ENCODE measurements around the gene STRIP2.
"Not testable (repeated sequence)": the region's sequence is repeated elsewhere in the genome, so short reads cannot be mapped to it uniquely, and the experiment has no call there.

The STRIP2 gene

GRCh38 chr7:129497156-129497555, 62.9 kb downstream of the STRIP2 start:
- no peak for DNase-seq

DNA sequence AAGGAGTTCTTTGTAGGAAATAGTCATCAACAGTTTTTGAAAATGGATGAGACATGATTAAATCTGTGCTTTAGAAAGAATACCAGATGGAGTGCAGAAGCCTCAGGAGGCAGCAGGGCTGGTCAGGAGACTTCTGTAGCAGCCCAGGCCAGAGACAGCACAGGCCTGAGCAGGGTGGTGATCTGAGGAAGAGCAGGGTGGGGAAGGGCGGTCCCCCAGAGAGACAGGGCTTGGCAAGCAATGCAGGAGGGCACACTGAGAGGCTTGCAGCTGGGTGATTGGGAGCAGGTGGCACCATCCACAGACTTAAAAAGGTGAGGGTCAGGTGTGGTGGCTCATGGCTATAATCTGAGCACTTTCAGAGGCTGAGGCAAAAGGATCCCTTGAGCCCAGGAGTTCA, 63.8 kb downstream of the STRIP2 start:
- DNase-seq: no peak

GRCh38 chr7:129499999-129500398, 65.8 kb downstream of the STRIP2 start:
- no peak for DNase-seq

DNA sequence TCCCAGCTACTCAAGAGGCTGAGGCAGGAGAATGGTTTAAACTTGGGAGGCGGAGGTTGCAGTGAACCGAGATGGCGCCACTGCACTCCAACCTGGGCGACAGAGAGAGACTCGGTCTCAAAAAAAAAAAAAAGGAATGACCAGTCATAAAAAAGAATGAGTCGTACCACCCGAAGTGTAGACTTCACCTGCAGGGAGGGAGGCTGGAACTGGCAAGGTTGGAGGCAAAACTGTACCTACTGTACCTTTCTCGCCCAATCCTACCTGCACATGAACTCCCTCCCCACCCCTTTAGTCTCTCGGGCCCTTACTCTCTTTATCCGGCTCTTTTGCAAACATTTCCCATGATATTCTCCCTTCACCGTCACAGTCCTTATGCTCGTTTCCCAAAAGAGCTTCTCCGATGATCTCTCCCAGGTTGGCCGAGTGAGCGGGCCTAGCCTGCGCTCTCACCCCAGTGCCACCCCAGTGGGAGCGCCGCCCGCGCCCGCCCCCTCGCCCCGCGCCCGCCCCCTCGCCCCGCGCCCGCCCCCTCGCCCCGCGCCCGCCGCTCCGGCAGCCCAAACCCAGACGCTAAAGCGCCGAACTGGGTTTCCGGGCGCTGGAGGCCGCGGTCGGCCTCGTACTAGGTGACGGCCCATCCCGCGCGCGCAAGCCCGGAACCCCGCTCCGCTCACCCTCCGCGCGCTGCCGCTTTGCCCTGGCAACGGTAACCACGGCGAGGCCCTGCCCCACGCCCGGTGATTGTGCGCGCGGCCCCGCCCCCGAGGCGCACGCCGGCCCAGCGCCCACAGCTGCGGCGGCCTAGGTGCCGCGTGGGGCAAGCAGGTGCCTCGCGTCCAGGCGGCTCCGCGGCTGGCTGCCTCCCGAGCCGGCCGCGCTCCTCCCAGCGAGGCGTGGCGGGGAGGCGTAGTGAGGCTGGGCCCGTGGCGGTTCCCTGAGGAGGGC, 67.8 kb downstream of the STRIP2 start, which contains the start of gene SMKR1:
SMKR1 (plus strand) TSS at position 772 of the 948 bp plus-strand sequence. CDS start 294 bp downstream, outside the sequence.
- no peak for DNase-seq

DNA sequence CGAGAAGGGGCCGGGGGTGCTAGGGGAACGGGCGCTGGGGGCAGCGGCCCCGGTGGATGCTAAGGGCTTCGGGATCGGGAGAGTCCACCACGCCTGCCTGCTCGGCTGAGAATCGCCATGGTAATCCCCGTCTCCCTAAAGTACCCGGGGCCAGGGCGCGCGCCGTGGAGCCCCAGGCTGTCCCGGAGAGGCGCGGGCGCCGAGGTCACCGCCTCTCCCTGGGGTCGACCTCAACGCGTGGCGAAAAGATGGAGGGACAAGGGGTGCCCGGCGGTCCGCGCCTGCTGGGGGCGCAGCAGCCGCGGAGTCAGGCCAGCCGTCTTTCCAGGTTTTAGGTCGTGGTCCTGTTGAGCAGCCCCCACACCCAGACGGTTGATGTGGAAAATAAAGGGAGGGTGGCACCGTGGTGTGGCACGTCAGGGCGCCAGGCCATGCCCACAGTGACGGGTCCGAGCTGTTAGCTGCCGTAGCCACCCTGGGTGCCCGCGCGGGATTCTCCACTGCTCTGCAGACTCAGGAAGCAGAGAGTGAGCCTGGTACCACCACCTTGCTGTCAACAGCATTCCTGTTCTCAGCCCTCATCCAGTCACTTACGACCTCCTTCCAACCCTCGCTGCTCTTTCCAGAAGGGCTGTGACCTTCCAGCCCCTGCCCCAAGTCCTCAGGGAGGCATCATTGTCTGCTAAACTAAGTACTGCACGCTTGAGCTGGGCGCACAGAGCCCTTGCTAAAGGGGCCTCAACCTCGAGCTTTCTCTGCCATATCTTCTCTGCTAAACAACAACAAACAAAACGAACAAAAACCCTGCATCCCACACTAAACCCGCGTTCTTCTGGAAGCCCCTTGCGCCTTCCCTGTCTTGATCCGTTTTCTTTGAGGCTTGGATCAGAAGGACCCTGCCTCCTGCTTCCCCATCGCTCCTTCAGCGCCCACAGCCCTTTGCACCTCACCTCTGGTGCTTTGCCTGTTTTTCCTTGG, 68.8 kb downstream of the STRIP2 start:
- DNase-seq: no peak

GRCh38 chr7:129503725-129504124, 69.5 kb downstream of the STRIP2 start:
- DNase-seq: no peak

DNA sequence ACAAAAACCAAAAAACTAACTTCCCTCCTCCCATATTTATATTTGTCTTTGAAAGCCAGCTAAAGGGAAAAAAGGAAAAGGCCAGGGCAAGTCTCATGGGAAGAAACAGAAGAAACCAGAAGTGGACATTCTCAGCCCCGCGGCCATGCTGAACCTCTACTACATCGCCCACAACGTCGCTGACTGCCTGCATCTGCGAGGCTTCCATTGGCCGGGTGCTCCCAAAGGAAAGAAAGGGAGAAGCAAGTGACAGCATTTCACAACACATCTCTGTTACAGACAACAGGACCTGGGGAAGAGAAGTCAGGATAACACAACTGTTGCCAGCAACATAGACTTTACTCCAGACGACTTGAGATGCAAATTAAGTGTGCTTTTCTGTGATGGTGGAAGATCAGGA, 78.0 kb downstream of the STRIP2 start:
- DNase-seq: no peak

- DNase-seq: no peak
These were observed 79.3 kb downstream of the STRIP2 start for GRCh38 chr7:129513546-129513945.

DNA sequence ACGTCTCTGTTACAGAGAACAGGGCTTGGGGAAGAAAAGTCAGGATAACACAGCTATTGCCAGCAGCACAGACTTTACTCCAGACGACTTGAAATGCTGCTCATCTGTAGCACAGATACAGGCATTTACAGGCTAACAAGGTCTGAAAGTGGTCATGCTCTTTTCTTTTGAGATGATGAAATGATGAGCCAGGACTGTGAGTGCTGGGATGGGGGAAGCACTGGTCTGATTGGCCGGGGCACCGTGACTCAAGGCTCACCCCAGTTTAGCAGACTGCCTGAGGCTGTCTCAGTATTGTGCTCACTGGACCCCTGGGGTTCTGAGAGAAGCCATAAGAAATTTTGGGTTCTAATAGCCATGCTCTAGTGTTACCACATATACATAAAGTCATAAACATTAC, 80.5 kb downstream of the STRIP2 start:
- DNase-seq: no peak

DNA sequence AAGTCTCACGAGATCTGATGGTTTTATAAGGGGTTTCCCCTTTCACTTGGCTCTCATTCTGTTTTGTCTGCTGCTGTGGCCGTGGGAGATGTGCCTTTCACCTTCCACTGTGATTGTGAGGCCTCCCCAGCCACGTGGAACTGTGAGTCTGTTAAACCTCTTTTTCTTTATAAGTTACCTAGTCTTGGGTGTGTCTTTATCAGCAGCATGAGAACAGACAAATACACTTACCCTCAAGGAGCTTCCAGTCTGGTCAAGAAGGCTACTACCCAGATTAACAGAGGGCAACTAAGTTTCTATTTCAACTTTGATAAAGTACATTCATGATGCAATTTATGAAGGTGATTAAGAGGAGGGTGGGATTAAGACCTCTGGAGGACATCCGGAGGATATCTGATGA, 81.1 kb downstream of the STRIP2 start:
- DNase-seq: no peak

GRCh38 chr7:129517931-129518330, 83.7 kb downstream of the STRIP2 start:
- no peak for DNase-seq

DNA sequence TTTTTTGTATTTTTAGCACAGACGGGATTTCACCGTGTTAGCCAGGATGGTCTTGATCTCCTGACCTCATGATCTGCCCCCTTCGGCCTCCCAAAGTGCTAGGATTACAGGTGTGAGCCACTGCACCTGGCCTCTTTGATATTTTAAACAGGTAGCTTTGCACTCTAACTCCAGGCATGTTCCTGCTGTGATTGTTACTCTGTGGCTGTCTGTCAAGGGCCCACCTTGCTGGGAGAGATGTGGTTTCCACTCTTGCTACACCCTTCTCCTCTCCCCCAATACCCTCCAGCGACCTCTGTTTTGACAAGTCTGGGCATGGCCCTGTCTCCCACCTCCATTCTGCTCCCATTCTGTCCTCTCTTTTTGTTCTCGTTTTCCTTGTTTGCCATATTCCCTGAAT, 85.2 kb downstream of the STRIP2 start:
- no peak for DNase-seq

- no peak for DNase-seq
These were observed 88.1 kb downstream of the STRIP2 start for GRCh38 chr7:129522088-129522970.

- DNase-seq: no peak
These were observed 88.7 kb downstream of the STRIP2 start for GRCh38 chr7:129522971-129523340.

GRCh38 chr7:129523924-129524323, 89.7 kb downstream of the STRIP2 start:
- DNase-seq: no peak

DNA sequence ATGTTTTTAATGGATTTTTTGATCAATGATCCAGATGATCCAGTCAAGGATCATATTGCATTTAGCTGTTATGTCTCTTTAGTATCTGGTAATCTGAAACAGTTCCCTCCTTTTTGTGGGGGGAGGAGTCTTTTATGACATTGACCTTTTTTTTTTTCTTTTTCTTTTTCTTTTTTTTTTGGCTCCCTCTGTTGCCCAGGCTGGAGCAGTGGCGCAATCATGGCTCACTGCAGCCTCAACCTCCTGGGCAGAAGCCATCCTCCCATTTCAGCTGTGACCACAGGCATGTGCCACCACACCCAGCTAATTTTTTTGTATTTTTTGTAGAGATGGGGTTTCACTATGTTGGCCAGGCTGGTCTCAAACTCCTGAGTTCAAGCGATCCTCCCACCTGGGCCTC, 90.2 kb downstream of the STRIP2 start:
- not testable (repeated sequence) for DNase-seq

GRCh38 chr7:129525225-129525862, 91.1 kb downstream of the STRIP2 start:
- DNase-seq: no peak

DNA sequence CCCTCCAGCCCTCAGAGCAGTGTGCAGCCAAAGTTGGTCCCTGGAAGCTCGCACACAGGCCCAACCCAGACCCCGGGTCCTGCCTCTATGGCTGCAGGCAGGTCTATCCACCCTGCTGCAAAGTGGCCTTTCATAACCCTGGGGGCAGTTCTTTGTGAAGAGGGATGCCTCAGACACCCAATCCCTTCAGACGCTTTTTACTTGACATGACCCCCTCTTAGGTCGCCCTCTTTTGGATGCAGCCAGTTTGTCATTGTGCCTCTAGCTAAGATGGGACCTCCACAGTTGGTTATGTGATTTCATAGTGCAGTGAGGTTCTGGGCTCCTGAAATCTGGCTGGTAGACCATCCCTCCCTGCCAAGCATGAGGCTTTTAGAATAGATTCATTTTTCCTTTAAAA, 95.4 kb downstream of the STRIP2 start:
- DNase-seq: no peak

DNA sequence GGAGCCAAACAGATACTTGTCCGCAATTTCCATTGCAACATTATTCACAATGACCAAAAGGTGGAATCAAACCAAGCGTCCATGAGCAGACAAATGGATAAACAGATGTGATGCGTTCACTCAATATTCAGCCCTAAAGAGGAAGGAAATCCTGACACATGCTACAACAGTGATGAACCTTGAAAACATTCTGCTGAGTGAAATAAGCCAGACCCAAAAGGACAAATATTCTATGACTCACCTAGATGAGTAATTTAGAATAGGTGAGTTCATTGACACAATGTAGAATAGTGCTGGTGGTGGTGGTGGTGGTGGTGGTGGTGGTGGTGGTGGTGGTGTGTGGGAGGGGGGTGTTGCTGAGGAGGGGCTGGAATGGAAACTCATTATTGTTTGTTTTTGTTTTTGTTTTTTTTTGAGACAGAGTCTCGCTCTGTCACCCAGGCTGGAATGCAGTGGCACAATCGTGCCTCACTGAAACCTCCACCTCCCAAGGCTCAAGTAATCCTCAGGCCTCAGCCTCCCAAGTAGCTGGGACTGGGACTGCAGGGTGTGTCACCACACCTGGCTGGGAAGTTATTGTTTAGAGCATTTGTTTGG, 96.7 kb downstream of the STRIP2 start:
- no peak for DNase-seq

DNA sequence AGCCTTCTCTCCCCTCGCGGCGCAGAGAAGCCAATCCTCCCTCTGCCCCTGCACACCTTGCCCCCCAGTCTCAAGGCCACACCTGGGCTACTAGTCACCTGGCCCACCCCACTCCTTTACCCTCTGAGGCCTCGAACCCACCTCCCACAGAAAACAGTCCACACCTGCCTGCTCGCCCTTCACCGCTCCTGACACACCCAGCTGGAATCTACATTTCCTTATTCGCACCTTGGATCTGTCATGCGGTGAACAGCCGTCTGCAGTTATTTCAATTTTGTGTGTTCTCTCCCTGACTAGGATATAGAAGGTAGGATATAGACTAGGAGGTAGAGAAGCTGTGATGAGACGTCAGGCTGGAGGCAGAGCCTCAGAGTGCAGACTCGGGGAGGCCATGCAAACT, 97.5 kb downstream of the STRIP2 start:
- no peak for DNase-seq

DNA sequence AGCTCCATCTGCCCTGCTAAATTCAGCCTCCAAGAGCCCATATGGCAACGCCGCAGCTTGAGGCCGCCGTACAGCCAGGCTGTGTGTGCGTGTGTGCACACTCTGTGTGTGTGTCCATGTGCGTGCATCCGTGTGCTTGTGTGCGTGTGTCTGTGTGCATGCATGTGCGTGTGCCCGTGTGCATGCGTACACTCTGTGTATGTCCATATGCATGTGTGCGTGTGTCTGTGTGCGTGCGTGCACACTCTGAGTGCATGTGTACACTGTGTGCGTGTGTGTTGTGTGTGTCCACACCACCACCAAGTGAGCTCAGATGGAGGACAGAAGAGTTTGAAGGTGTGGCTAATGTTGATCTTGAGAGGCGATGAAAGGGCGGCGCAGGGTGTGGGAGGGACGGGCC, 98.1 kb downstream of the STRIP2 start:
- no peak for DNase-seq

Data from SHP77 treated with DMSO at 0.1 percent for 48 hours (cell line).